ENCODE measurements around the gene CEP170B.

- TF ChIP-seq POLR2AphosphoS5 (IDR thresholded peaks at IDR 0.05; ENCODE audit: low read depth): no peak
- no peak for TF ChIP-seq CTCF (IDR thresholded peaks at IDR 0.05; ENCODE audit: insufficient read depth, low read length)
- TF ChIP-seq, protein P1, sequence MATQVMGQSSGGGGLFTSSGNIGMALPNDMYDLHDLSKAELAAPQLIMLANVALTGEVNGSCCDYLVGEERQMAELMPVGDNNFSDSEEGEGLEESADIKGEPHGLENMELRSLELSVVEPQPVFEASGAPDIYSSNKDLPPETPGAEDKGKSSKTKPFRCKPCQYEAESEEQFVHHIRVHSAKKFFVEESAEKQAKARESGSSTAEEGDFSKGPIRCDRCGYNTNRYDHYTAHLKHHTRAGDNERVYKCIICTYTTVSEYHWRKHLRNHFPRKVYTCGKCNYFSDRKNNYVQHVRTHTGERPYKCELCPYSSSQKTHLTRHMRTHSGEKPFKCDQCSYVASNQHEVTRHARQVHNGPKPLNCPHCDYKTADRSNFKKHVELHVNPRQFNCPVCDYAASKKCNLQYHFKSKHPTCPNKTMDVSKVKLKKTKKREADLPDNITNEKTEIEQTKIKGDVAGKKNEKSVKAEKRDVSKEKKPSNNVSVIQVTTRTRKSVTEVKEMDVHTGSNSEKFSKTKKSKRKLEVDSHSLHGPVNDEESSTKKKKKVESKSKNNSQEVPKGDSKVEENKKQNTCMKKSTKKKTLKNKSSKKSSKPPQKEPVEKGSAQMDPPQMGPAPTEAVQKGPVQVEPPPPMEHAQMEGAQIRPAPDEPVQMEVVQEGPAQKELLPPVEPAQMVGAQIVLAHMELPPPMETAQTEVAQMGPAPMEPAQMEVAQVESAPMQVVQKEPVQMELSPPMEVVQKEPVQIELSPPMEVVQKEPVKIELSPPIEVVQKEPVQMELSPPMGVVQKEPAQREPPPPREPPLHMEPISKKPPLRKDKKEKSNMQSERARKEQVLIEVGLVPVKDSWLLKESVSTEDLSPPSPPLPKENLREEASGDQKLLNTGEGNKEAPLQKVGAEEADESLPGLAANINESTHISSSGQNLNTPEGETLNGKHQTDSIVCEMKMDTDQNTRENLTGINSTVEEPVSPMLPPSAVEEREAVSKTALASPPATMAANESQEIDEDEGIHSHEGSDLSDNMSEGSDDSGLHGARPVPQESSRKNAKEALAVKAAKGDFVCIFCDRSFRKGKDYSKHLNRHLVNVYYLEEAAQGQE (IDR thresholded peaks at IDR 0.05; ENCODE audit: insufficient replicate concordance, low read depth): no peak
Observed at GRCh38 chr14:104889375-104889757, 24.3 kb downstream of the CEP170B start.
